ENCODE results near the gene HCN2. TPM values are rescaled to one million over a fixed set of nuclear protein-coding genes. Genes with fewer than 3 reads are reported as not detected.
A peak's percentile ranks its signal among the peaks of the same experiment; 100 is the strongest.

The HCN2 gene
- total RNA-seq, 1 experiment from 2014 or later: not detected

- DNase-seq (ENCODE audit: low spot score): peak; percentile 66
Measured at GRCh38 chr19:570937-571565, 18.6 kb upstream of the HCN2 start.

DNA sequence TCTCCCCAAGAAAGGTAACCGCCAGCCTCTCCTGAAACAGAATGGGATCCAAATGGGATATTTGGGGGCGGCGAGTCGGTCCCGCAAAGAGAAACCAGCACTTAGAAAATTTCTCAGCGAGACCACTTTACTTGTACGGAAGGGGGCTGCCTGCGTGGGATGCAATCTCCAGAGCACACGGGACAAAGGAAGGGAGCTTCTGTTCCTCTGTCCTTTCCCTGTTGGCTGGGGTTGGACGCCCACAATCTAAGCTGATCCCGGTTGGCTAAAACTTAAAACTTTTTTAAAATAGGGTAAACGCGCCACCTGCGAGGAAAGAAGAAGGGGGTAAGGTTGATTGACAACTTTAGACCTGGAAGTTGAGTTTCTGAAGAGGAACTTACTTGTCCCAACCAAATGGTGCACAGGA is 18.1 kb upstream of the HCN2 start:
- DNase-seq (ENCODE audit: low spot score): peak; percentile 56

GRCh38 chr19:572140-572742 is 17.4 kb upstream of the HCN2 start, which contains the start of gene BSG:
Gene BSG, plus strand, starts transcription at chr19:572596. Its CDS starts 39 bp downstream, at chr19:572635.
- DNase-seq (ENCODE audit: low spot score): peak; percentile 92

GRCh38 chr19:572743-573518 is 16.8 kb upstream of the HCN2 start:
- DNase-seq (ENCODE audit: low spot score): peak; percentile 48

DNA sequence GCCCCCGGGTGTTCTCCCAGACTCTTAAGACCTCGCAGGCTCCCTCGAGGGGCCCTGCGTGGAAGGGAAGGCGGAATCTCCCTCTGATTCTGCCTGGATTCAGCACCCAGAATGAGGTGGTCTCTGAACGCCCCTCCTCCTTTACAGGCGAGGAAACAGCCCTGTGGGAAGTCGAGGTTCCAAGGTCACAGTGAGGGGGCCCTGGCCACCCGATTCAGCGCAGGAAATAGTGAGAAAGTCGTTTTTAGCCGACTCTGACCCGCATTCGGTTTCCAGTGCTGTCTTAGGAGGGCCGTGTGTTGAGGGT is 16.2 kb upstream of the HCN2 start:
- no peak for DNase-seq (ENCODE audit: low spot score)

DNA sequence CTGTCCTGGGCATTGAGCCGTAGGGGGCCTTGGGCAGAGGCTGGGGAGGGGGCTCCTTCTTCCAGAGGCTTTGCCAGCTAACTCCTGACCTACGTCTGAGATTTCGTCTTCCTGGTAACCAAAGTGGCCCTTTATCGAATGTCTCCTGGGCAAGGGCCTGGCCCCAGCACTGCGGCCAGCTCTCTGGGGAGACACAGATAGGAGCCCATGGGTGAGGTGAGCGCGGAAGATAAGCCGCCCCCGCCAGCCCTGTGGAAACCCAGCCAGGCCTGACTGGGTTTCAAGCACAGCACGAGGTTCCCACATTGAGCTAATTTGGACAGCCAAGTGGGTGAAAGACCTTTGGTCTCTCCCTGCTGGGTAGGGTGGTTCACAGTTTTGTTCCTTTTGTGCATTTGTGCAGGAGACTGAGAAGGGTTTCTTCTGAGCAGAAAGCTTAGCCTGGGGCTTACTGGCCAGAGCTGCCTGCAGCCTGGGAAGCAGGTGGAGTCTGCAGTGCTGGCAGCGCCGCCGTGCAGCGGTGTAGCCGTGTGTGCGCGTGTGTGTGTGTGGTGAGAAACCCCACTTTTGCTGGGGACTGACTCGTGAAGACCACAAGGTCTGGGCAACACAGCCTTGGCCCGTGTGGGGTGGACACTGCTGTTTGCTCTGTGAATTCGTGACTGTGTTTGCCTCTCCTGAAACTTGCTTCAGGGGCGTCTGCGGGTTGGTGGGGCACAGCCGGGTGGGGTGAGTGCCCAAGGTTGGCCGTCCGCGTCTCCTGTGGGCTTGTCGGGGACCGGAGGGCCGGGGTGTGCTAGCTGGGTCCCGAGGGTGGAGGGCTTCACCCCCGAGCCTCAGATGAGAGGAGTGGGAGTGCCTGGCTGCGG is 14.8 kb upstream of the HCN2 start:
- DNase-seq (ENCODE audit: low spot score): peak; percentile 54

- no peak for DNase-seq (ENCODE audit: low spot score)
Measured at GRCh38 chr19:575527-576506, 13.9 kb upstream of the HCN2 start.

DNA sequence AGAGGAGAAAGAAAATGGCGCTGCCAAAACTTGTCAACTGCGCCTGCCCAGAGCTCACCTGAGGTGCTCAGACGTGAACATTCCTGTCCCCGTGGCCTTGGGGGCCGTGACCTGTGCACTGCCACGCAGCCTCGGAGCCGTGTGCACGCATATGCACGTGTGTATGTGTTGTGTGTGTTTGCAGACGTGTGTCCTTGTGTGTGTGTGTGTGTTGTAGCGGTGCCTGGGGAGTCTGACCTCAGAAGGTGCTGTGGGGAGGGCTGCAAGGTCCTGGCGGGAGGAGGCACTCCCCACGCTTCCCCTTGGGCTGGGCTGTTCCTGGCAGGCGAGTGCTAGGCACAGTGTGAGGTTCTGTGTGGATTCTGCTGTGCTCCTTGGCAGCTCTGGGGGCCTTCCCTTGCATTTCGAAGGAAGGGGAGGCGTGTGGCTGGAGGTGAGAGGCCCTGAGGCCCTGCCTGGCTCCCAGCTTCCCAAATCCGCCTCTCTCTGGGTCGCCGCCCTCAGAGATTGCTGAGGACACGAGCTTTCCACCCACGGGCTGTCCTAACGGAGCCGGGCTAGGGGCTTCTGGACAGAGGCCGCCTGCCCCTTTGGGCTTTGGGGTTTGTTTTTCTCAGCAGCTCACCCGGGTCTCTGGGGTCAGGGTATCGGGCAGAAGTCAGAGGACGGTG is 12.8 kb upstream of the HCN2 start:
- DNase-seq (ENCODE audit: low spot score): no peak

DNA sequence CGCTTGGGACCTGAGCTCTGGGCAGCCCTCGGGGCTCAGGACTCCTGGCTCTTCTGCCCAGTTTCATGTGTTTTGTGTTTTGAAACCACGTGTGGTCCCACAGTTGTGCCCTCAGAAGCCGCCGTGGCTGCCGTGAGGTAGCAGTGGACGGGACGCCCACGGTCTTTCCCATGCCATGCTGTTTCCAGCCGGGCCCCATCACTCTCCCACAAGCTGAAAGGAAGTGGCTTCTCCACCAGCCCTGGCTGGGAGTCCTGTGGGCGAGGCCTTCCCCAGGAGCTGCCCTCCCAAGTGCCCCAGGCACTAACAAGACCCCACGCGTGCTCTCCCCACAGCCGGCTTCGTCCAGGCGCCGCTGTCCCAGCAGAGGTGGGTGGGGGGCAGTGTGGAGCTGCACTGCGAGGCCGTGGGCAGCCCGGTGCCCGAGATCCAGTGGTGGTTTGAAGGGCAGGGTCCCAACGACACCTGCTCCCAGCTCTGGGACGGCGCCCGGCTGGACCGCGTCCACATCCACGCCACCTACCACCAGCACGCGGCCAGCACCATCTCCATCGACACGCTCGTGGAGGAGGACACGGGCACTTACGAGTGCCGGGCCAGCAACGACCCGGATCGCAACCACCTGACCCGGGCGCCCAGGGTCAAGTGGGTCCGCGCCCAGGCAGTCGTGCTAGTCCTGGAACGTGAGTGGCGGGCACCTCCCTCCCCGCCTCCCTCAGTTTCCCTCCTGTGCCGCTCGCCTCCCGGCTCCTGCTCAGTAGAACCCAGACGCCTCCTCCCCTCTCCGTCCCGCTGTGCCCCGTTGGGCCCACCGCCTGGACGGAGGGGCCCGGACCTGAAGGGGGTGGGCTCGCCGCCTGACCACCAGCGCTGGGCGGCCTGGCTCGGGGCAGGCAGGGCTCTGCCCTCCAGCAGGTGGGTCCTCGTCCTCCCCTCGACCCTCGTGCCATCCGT is 12.0 kb upstream of the HCN2 start:
- DNase-seq (ENCODE audit: low spot score): no peak

DNA sequence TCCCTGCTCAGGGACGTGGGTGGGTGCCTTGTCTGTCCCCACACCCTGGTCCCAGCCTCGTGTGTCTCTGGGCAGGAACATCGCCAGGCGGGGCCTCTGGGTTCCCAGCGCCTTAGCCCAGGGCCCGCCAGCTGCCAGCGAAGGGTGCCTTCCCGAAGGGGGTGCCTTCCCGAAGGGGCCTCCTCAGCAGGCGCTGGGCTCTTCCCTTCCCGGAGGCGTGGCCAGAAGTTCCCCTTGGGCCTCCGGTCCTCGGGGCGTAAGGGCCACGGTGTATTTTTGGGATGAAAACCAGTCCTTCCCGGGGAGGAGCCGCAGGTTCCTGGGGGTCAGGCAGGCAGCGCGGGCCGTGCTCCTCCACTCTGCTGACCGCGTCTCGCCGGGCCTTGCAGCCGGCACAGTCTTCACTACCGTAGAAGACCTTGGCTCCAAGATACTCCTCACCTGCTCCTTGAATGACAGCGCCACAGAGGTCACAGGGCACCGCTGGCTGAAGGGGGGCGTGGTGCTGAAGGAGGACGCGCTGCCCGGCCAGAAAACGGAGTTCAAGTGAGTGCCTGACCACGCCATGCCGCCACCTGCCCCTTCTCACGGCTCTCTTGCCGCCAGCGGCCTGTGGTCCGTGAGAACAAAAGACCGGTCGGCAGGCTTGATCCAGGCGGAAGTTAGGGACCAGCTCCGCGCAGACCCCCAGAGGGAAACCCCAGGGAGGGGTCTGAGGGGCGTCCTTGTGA is 10.4 kb upstream of the HCN2 start:
- DNase-seq (ENCODE audit: low spot score): no peak

GRCh38 chr19:579842-580155 is 9.9 kb upstream of the HCN2 start:
- DNase-seq (ENCODE audit: low spot score): no peak

GRCh38 chr19:580274-580835 is 9.3 kb upstream of the HCN2 start:
- no peak for DNase-seq (ENCODE audit: low spot score)

GRCh38 chr19:581399-582111 is 8.1 kb upstream of the HCN2 start:
- peak; percentile 33 for DNase-seq (ENCODE audit: low spot score)

DNA sequence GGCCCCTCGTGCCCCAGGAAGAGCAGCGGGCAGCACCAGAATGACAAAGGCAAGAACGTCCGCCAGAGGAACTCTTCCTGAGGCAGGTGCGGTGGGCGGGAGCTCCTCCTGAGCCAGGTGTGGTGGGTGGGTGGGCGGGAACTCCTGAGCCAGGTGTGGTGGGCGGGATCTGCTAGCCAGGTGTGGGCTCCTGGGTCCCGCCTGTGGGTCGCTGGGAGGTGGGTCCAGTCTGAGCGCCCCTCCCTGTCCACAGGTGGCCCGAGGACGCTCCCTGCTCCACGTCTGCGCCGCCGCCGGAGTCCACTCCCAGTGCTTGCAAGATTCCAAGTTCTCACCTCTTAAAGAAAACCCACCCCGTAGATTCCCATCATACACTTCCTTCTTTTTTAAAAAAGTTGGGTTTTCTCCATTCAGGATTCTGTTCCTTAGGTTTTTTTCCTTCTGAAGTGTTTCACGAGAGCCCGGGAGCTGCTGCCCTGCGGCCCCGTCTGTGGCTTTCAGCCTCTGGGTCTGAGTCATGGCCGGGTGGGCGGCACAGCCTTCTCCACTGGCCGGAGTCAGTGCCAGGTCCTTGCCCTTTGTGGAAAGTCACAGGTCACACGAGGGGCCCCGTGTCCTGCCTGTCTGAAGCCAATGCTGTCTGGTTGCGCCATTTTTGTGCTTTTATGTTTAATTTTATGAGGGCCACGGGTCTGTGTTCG is 7.0 kb upstream of the HCN2 start:
- no peak for DNase-seq (ENCODE audit: low spot score)

DNA sequence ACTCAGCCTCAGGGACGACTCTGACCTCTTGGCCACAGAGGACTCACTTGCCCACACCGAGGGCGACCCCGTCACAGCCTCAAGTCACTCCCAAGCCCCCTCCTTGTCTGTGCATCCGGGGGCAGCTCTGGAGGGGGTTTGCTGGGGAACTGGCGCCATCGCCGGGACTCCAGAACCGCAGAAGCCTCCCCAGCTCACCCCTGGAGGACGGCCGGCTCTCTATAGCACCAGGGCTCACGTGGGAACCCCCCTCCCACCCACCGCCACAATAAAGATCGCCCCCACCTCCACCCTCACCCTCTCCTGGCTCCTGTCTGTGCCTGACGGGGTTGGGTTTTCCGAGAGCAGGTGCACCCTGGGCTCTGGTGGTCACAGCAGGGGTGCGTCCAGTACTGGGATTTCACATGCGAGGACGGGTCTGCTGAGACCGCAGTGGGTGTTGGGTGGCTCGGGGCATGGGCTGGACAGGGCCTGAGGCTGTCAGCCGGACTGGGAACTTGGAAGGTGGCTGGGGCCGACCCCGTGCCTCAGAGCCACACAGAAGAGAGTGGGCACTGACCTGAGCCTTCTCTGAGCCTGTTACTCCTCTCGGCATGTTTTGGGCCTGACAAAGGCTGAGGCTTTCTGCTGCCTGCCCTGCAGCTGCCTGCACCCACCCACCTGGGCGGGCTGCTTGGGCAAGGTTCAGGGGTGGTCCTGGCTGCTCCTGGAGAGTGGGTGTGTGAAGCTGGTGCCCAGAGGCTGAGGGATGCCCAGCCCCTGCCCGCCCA is 6.3 kb upstream of the HCN2 start:
- DNase-seq (ENCODE audit: low spot score): no peak

DNA sequence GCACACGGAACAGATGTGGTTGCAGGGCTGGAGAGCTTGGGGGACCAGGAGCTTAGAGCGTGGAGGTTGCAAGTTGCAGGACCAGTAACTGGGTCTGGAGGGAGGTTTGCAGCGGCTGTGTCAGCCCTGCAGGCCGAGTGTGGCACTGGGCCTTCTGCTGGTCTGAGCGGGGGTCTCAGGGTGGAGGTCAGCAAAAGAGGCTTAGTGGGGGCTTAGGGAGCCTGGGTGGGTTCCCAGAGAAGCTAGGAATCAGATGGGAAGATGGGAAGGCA is 5.8 kb upstream of the HCN2 start:
- DNase-seq (ENCODE audit: low spot score): no peak

Measured in HT-29 (cell line).